HEK293 (cell line): ENCODE measurements around the gene CCDC201.
"Not testable (repeated sequence)": the region's sequence is repeated elsewhere in the genome, so short reads cannot be mapped to it uniquely, and the experiment has no call there.

Experiments
- CTCF ChIP-seq: fragments of 450-650 bp; formaldehyde crosslinking; IDR thresholded peaks from 2 replicates; pipeline ENCODE4 v1.5.1; 2016; ENCODE audit warnings: missing biosample characterization, missing genetic modification characterization
- KLF9 ChIP-seq: fragments of 450-650 bp; formaldehyde crosslinking; IDR thresholded peaks from 2 replicates; pipeline ENCODE4 v1.5.1; 2016; ENCODE audit warnings: missing biosample characterization, missing genetic modification characterization, low read depth
- OSR2 ChIP-seq: fragments of 450-650 bp; formaldehyde crosslinking; IDR thresholded peaks from 2 replicates; pipeline ENCODE4 v1.5.1; 2016; ENCODE audit warnings: missing biosample characterization, missing genetic modification characterization
- PBX3 ChIP-seq: sonication (generic); formaldehyde crosslinking; IDR thresholded peaks from 2 replicates; pipeline ENCODE4 v1.8.1; 2022; ENCODE audit warnings: mild to moderate bottlenecking, moderate library complexity, missing genetic modification reagents
- ZBTB20 ChIP-seq: fragments of 450-650 bp; formaldehyde crosslinking; IDR thresholded peaks from 2 replicates; pipeline ENCODE4 v1.5.1; 2016; ENCODE audit warnings: missing biosample characterization, missing genetic modification characterization
- ZBTB49 ChIP-seq: fragments of 450-650 bp; formaldehyde crosslinking; IDR thresholded peaks from 2 replicates; pipeline ENCODE4 v1.5.1; 2016; ENCODE audit warnings: missing biosample characterization, missing genetic modification characterization, low read depth
- ZFHX2 ChIP-seq: fragments of 450-650 bp; formaldehyde crosslinking; conservative IDR thresholded peaks from 2 replicates; pipeline ENCODE4 v1.5.1; 2016; ENCODE audit warnings: missing biosample characterization, missing genetic modification characterization
- ZNF121 ChIP-seq: fragments of 450-650 bp; formaldehyde crosslinking; IDR thresholded peaks from 2 replicates; pipeline ENCODE4 v1.5.1; 2016; ENCODE audit warnings: missing biosample characterization, missing genetic modification characterization
- ZNF184 ChIP-seq: fragments of 450-650 bp; IDR thresholded peaks from 2 replicates; pipeline ENCODE4 v1.5.1; 2018; ENCODE audit warnings: missing biosample characterization, mild to moderate bottlenecking, missing genetic modification characterization
- ZNF248 ChIP-seq: fragments of 450-650 bp; formaldehyde crosslinking; IDR thresholded peaks from 2 replicates; pipeline ENCODE4 v1.5.1; 2017; ENCODE audit warnings: missing biosample characterization, missing genetic modification characterization
- ZNF629 ChIP-seq: fragments of 450-650 bp; formaldehyde crosslinking; IDR thresholded peaks from 2 replicates; pipeline ENCODE4 v1.5.1; 2017; ENCODE audit warnings: missing biosample characterization, missing genetic modification characterization
- ZNF658 ChIP-seq: fragments of 450-650 bp; formaldehyde crosslinking; IDR thresholded peaks from 2 replicates; pipeline ENCODE4; 2016; ENCODE audit warnings: missing biosample characterization, missing genetic modification characterization

- not testable (repeated sequence) for TF ChIP-seq ZNF121 (tag by site-specific recombination); ZBTB20 (tag by site-specific recombination); CTCF; OSR2 (tag by site-specific recombination); ZNF629; PBX3 (CRISPR knock-in tag); ZNF248 (tag by site-specific recombination); KLF9 (tag by site-specific recombination); ZFHX2 (tag by site-specific recombination); ZNF184; ZNF658 (tag by site-specific recombination); ZBTB49 (tag by site-specific recombination)
Measured at GRCh38 chr7:45855680-45856079, 17.2 kb downstream of the CCDC201 start.
